ENCODE measurements around the gene LEFTY2.

The LEFTY2 gene

GRCh38 chr1:225923692-225924555, 17.1 kb downstream of the LEFTY2 start, which contains the start of gene PYCR2:
Gene PYCR2, minus strand, starts transcription at chr1:225924250. Its CDS starts 140 bp downstream, at chr1:225924110.
- TF ChIP-seq CTCF (IDR thresholded peaks at IDR 0.05; ENCODE audit: low read depth, low read length, missing control alignments): no peak
- H3K27me3 ChIP-seq (replicated peaks): no peaks in the 10 kb centered on the region
- H3K36me3 ChIP-seq (replicated peaks): peaks cover 15% of the 10 kb centered on the region
- in situ Hi-C loops (cut with HindIII; ENCODE audit: low pct_ligation_motif_present, low sequenced_read_pairs): no loop called here
- peak within 1 kb of the TSS; percentile 85 for H3K4me3 ChIP-seq (ENCODE audit: low read depth, low read length)
- peak; percentile 92 for DNase-seq
- H3K27ac ChIP-seq: peak within 1 kb of the TSS; percentile 60

GRCh38 chr1:225923381-225923691, 17.7 kb downstream of the LEFTY2 start:
- H3K27ac ChIP-seq: peak overlapping the region; percentile 60
- H3K4me3 ChIP-seq (ENCODE audit: low read depth, low read length): peak overlapping the region; percentile 85
- TF ChIP-seq CTCF (IDR thresholded peaks at IDR 0.05; ENCODE audit: low read depth, low read length, missing control alignments): no peak
- H3K27me3 ChIP-seq (replicated peaks): no peaks in the 10 kb centered on the region
- no peak for DNase-seq
- in situ Hi-C loops (cut with HindIII; ENCODE audit: low pct_ligation_motif_present, low sequenced_read_pairs): no loop called here
- H3K36me3 ChIP-seq (replicated peaks): peaks cover 19% of the 10 kb centered on the region

GRCh38 chr1:225921734-225922709, 19.0 kb downstream of the LEFTY2 start:
- no peak for DNase-seq
- Histone ChIP-seq H3K36me3 (replicated peaks) (peaks cover 29% of the 10 kb centered on the region), H3K4me3 (ENCODE audit: low read depth, low read length) (no peak overlapping the region), H3K27ac (no peak overlapping the region), H3K27me3 (replicated peaks) (no peaks in the 10 kb centered on the region)
- in situ Hi-C loops (cut with HindIII; ENCODE audit: low pct_ligation_motif_present, low sequenced_read_pairs): no loop called here
- TF ChIP-seq CTCF (IDR thresholded peaks at IDR 0.05; ENCODE audit: low read depth, low read length, missing control alignments): no peak

GRCh38 chr1:225919906-225920305, 21.1 kb downstream of the LEFTY2 start:
- in situ Hi-C loops (cut with HindIII; ENCODE audit: low pct_ligation_motif_present, low sequenced_read_pairs): no loop called here

GRCh38 chr1:225918280-225918679, 22.7 kb downstream of the LEFTY2 start:
- Histone ChIP-seq H3K4me3 (ENCODE audit: low read depth, low read length) (no peak overlapping the region), H3K36me3 (replicated peaks) (peaks cover 30% of the 10 kb centered on the region), H3K27me3 (replicated peaks) (no peaks in the 10 kb centered on the region), H3K27ac (no peak overlapping the region)
- DNase-seq: no peak
- in situ Hi-C loops (cut with HindIII; ENCODE audit: low pct_ligation_motif_present, low sequenced_read_pairs): no loop called here
- no peak for TF ChIP-seq CTCF (IDR thresholded peaks at IDR 0.05; ENCODE audit: low read depth, low read length, missing control alignments)

More at GRCh38 chr1:225919906-225920305, 21.1 kb downstream of the LEFTY2 start:
- no peak overlapping the region for H3K27ac ChIP-seq
- peaks cover 30% of the 10 kb centered on the region for H3K36me3 ChIP-seq (replicated peaks)
- no peaks in the 10 kb centered on the region for H3K27me3 ChIP-seq (replicated peaks)
- DNase-seq: no peak
- H3K4me3 ChIP-seq (ENCODE audit: low read depth, low read length): no peak overlapping the region
- TF ChIP-seq CTCF (IDR thresholded peaks at IDR 0.05; ENCODE audit: low read depth, low read length, missing control alignments): no peak

Data from brain microvascular endothelial cell (primary cell).